B cell (primary cell): Measurements from ENCODE around the gene WDFY4. TPM values are rescaled to one million over a fixed set of nuclear protein-coding genes. Genes with fewer than 3 reads are reported as not detected.

Source experiments
- ATAC-seq: fragments of 200-7000 bp; cut with Tn5 transposase; one replicate; pipeline ENCODE4 v1.10.0; 2021; ENCODE audit warnings: low read depth, mild to moderate bottlenecking, moderate number of reproducible peaks, moderate library complexity
- CTCF ChIA-PET: fragments of 350-600 bp; sonication (Branson Sonifier 250); formaldehyde crosslinking; loops from one replicate; lab custom pipeline; 2021; ENCODE audit warnings: antibody characterized with exemption, inconsistent platforms; lab: Charles Lee
- POLR2A ChIA-PET: fragments of 350-600 bp; sonication (Branson Sonifier 250); formaldehyde crosslinking; loops from one replicate; lab custom pipeline; 2021; ENCODE audit warnings: antibody characterized with exemption; lab: Charles Lee
- DNase-seq: peaks from one replicate; pipeline ENCODE4 v3.0.0; 2013
- H2AFZ ChIP-seq: 2 replicates; pipeline ENCODE4 v1.6.1; 2012; ENCODE audit warnings: mild to moderate bottlenecking, low read depth, low read length; ENCODE audit not compliant: insufficient read depth, poor library complexity, severe bottlenecking
- H3K27ac ChIP-seq, 2 donors: 1 replicate in 1 of 2; 2 replicates in 1 of 2; pipeline ENCODE4 v1.5.1; 2012 to 2013; ENCODE audit warnings: low read length in 2 of 2, mild to moderate bottlenecking in 2 of 2, moderate library complexity in 1 of 2
- H3K27me3 ChIP-seq, 4 experiments: fragments of 200-600 bp in 1 of 4; sonication (generic) in 1 of 4; replicated peaks in 1 of 4; 1 replicate in 2 of 4; 2 replicates in 2 of 4; pipeline versions ENCODE4 v1.6.1 to v1.7.0; 2013 to 2016; ENCODE audit warnings: low read length in 3 of 4, mild to moderate bottlenecking in 2 of 4, mixed read lengths in 1 of 4, moderate library complexity in 1 of 4; ENCODE audit not compliant: insufficient read depth in 4 of 4, control insufficient read depth in 3 of 4; ENCODE audit errors: control extremely low read depth in 1 of 4
- H3K36me3 ChIP-seq, 2 experiments: replicated peaks in 1 of 2; 1 replicate in 1 of 2; 2 replicates in 1 of 2; pipeline versions ENCODE4 v1.6.1 to v1.7.1; 2013; ENCODE audit warnings: low read length in 1 of 2; ENCODE audit not compliant: insufficient read depth in 2 of 2, control insufficient read depth in 1 of 2; ENCODE audit errors: control extremely low read depth in 1 of 2, extremely low read depth in 1 of 2
- H3K4me1 ChIP-seq, 2 donors: fragments of 200-600 bp in 1 of 2; sonication (generic) in 1 of 2; 1 replicate in 1 of 2; 2 replicates in 1 of 2; pipeline versions ENCODE4 v1.5.1 to v1.6.1; 2013 to 2017; ENCODE audit warnings: low read length in 2 of 2; ENCODE audit not compliant: control insufficient read depth in 2 of 2, insufficient read depth in 2 of 2
- H3K4me2 ChIP-seq: replicated peaks from 2 replicates; pipeline ENCODE3; 2012; ENCODE audit warnings: mild to moderate bottlenecking, low read depth, low read length; ENCODE audit not compliant: poor library complexity, severe bottlenecking
- H3K4me3 ChIP-seq, 5 experiments: fragments of 200-600 bp in 1 of 5; sonication (generic) in 1 of 5; 1 replicate in 3 of 5; 2 replicates in 2 of 5; pipeline versions ENCODE4 v1.5.1 to v1.7.0; 2011 to 2016; ENCODE audit warnings: low read length in 4 of 5, mild to moderate bottlenecking in 4 of 5, low read depth in 2 of 5, control low read depth in 1 of 5, moderate library complexity in 1 of 5; ENCODE audit not compliant: insufficient read depth in 1 of 5; ENCODE audit errors: control extremely low read depth in 1 of 5, extremely low read depth in 1 of 5
- H3K79me2 ChIP-seq: fragments of 200-600 bp; sonication (generic); one replicate; pipeline ENCODE4 v1.6.0; 2016; ENCODE audit warnings: low read length; ENCODE audit not compliant: control insufficient read depth, insufficient read depth
- H3K9ac ChIP-seq: fragments of 200-600 bp; sonication (generic); 2 replicates; pipeline ENCODE4 v1.6.1; 2017; ENCODE audit warnings: mild to moderate bottlenecking, low read length, moderate library complexity
- H3K9me3 ChIP-seq, 3 donors: one replicate each; pipeline versions ENCODE4 v1.6.1 to v1.7.1; 2013; ENCODE audit warnings: low read length in 2 of 3; ENCODE audit not compliant: control insufficient read depth in 2 of 3, insufficient read depth in 1 of 3; ENCODE audit errors: control extremely low read depth in 1 of 3
- H4K20me1 ChIP-seq: 2 replicates; pipeline ENCODE4 v1.6.0; 2012; ENCODE audit warnings: mild to moderate bottlenecking, low read length; ENCODE audit not compliant: insufficient read depth, control insufficient read depth, poor library complexity, severe bottlenecking
- H3K27ac Mint-ChIP-seq: one replicate; pipeline ENCODE4 v1.8.0; 2021; ENCODE audit warnings: mixed read lengths
- H3K27me3 Mint-ChIP-seq: one replicate; pipeline ENCODE4 v1.8.0; 2021; ENCODE audit warnings: mixed read lengths
- H3K4me1 Mint-ChIP-seq: one replicate; pipeline ENCODE4 v1.8.0; 2021; ENCODE audit warnings: mixed read lengths
- H3K4me3 Mint-ChIP-seq: one replicate; pipeline ENCODE4 v1.8.0; 2021; ENCODE audit warnings: mixed read lengths
- H3K9me3 Mint-ChIP-seq: one replicate; pipeline ENCODE4 v1.8.0; 2022; ENCODE audit warnings: mixed read lengths; ENCODE audit not compliant: insufficient read depth
- CTCF ChIP-seq: fragments of 200-600 bp; IDR thresholded peaks from one replicate; pipeline ENCODE4 v1.8.0; 2022; ENCODE audit warnings: antibody characterized with exemption, mild to moderate bottlenecking
- EZH2 ChIP-seq: IDR thresholded peaks from 2 replicates; pipeline ENCODE4 v1.6.1; 2012; ENCODE audit warnings: borderline replicate concordance, low read depth, mild to moderate bottlenecking, moderate library complexity, low read length; ENCODE audit not compliant: insufficient read depth, poor library complexity, severe bottlenecking
- WGBS: methylation state at CpG from one replicate; pipeline ENCODE4 v1.1.5; 2013; ENCODE audit warnings: missing lambda C conversion rate; ENCODE audit not compliant: insufficient coverage; 5-methylcytosine and 5-hydroxymethylcytosine counted together
- intact Hi-C: fragments of 100-400 bp; cut with micrococcal nuclease; formaldehyde crosslinking; loops from one replicate; pipeline ENCODE4 v1.10.0; 2022
- polyA plus RNA-seq: library from polyadenylated mRNA; depleted of rRNA; stranded (reverse); fragments of >200 nt; gene quantifications from 2 replicates; pipeline ENCODE4 v1.2.3, GENCODE V29; 2012
- total RNA-seq, 2 donors: library from RNA; stranded (reverse); fragments of 120-200 nt in 1 of 2; gene quantifications; 1 replicate in 1 of 2; 2 replicates in 1 of 2; pipeline versions ENCODE4 v1.2.3 to v1.2.4, GENCODE V29; 2013 to 2022

The WDFY4 gene
- total and polyA plus RNA-seq, 2 donors (not counting 1 experiment from before 2014, with no cell fraction given) = 262 to 560 TPM

DNA sequence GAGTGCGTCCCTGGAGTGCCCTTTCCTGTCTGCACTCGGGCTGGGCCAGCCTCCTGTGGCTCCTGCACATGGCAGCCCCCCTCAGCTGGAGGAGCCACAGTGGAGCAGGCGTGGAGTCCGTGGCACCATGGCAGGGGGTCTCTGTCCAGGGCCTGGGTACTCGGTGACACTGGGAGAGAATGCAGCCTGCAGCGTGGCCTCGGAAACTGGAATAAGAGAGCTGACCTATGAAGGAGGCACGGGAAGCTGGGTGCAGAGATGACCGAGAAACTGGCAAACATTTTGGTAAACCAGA lies 25.8 kb upstream of the WDFY4 start:
- no peak overlapping the region for H3K27ac Mint-ChIP-seq
- WGBS = 94% methylated on average over 9 of the region's 9 CpGs
- no peak for TF ChIP-seq CTCF
- no peak for TF ChIP-seq EZH2

DNA sequence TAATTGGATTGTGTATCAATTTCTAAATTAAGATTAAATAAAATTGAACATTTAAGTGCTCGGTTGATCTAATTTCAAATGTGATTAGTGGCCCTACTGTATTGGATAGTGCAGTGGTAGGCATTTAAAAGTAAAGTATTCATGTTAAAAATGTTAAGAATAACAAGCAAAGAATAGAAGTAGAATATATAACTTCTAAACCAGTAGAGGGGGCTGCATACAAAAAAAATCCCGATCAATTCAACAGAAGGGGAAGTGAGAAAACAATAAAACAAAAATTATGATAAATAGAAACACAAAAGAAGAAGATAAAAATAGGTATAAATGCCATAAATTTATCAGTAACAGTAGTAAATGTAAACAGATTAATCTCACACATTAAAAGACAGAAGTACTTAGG lies 24.9 kb upstream of the WDFY4 start:
- ChIA-PET CTCF (interaction anchor here (0.8 to 15.7 kb wide), 16 partner anchors 10 to 143 kb away, joined by 3 to 521 read pairs (median 5); partner anchors contain the start of gene WDFY4), POLR2A (no interaction called here)
- Mint-ChIP-seq H3K4me1 (peaks cover 58% of the 10 kb centered on the region), H3K27ac (no peak overlapping the region), H3K4me3 (no peak overlapping the region), H3K9me3 (peaks cover 1% of the 10 kb centered on the region), H3K27me3 (no peaks in the 10 kb centered on the region)
- Histone ChIP-seq H3K4me1 (peaks cover 53 to 60% of the 10 kb centered on the region in 2 donors), H3K79me2 (peaks cover 68% of the 10 kb centered on the region), H3K4me2 (peak overlapping the region; percentile 10), H3K27me3 (peaks cover 0 to 8% (median 4%) of the 10 kb centered on the region in 4 experiments), H3K36me3 (no peaks in the 10 kb centered on the region), H3K9ac (no peak overlapping the region), H2AFZ (no peak overlapping the region), H3K27ac (no peak overlapping the region), H3K9me3 (peaks cover 0 to 7% (median 2%) of the 10 kb centered on the region in 3 donors), H3K4me3 (no peak overlapping the region), H4K20me1 (peaks cover 17% of the 10 kb centered on the region)
- no peak for TF ChIP-seq EZH2
- peak; percentile 86 for TF ChIP-seq CTCF
- DNase-seq (peak; percentile 77), ATAC-seq (no peak)
- intact Hi-C loops = loop anchor here (1.0 to 5.0 kb wide), 9 partner anchors 9 to 878 kb away; partner anchors contain the start of genes ERCC6, MAPK8 and WDFY4
- WGBS = no CpG with 5 or more reads among the region's 2 CpGs

More for the DNA sequence above, 25.8 kb upstream of the WDFY4 start:
- Histone ChIP-seq H3K4me2 (no peak overlapping the region), H3K9ac (no peak overlapping the region), H4K20me1 (peaks cover 17% of the 10 kb centered on the region), H3K79me2 (peaks cover 60% of the 10 kb centered on the region), H3K4me3 (no peak overlapping the region), H3K36me3 (no peaks in the 10 kb centered on the region), H3K4me1 (peaks cover 50 to 52% of the 10 kb centered on the region in 2 donors), H3K27ac (no peak overlapping the region), H3K27me3 (peaks cover 0 to 16% (median 7%) of the 10 kb centered on the region in 4 experiments), H2AFZ (no peak overlapping the region), H3K9me3 (no peaks in the 10 kb centered on the region)
- Mint-ChIP-seq H3K27me3 (peaks cover 4% of the 10 kb centered on the region), H3K9me3 (no peaks in the 10 kb centered on the region), H3K4me1 (peaks cover 50% of the 10 kb centered on the region), H3K4me3 (no peak overlapping the region)
- ChIA-PET CTCF (interaction anchor here (1.0 to 15.7 kb wide), 56 partner anchors 10 to 864 kb away, joined by 3 to 521 read pairs (median 9); partner anchors contain the start of genes ARHGAP22 and WDFY4), POLR2A (interaction anchor here (1.0 to 1.5 kb wide), 3 partner anchors 12 to 145 kb away, joined by 4 to 8 read pairs (median 4); no protein-coding TSS in a partner anchor)
- DNase-seq (peak; percentile 27), ATAC-seq (no peak)
- intact Hi-C loops = loop anchor here (1.0 to 5.0 kb wide), 8 partner anchors 14 to 878 kb away; partner anchors contain the start of genes ERCC6 and MAPK8
